ENCODE measurements around the gene SH3BP1. TPM values are rescaled to one million over a fixed set of nuclear protein-coding genes. Genes with fewer than 3 reads are reported as not detected.

Gene SH3BP1
- total RNA-seq, 1 experiment from 2014 or later = 12.9 TPM

DNA sequence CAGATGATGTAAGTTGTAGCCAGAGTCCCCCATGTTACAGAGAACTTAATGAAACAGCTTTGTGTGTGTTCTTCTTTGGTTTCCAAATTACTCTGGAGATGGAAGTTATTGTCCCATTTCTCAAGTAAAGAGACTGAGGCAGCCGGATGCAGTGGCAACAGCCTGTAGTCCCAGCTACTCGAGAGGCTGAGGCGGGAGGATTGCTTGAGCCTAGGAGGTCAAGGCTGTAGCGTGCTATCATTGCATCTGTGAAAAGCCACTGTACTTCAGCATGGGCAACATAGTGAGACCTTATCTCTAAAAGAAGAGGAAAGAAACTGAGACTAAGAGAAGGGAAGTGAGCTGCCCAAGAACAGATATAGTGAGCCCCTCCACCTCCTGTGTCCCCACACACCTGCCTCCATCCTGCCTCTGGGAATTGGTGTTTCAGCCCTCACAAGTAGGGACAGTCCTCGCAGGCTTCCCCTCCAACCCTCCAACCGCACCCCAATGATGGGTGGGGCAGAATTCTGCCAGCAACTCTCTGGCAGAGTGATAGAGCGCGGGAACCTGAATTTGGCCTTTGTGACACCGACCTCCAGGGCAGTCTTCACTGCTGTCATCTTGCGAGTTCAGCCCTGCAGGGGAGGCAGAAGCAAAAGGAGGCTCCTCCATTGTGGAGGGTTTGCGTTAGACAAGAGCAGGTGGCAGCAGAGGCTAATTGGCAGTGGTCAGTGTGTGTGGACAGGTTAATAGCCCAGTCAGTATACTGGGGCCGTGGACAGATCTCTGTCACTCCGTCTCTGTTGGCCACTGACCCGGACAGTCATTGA lies 20.6 kb downstream of the SH3BP1 start:
- Histone ChIP-seq H3K4me3 (ENCODE audit: low read depth, low read length, poor library complexity, severe bottlenecking) (peak overlapping the region; percentile 85), H3K36me3 (ENCODE audit: insufficient read depth, low read length, poor library complexity, severe bottlenecking) (peaks cover under 1% of the 10 kb centered on the region), H3K27me3 (replicated peaks; ENCODE audit: insufficient read depth, low read depth, low read length, poor library complexity) (no peaks in the 10 kb centered on the region), H3K4me1 (ENCODE audit: insufficient read depth, low read length, poor library complexity, severe bottlenecking) (peaks cover 21% of the 10 kb centered on the region), H3K9me3 (ENCODE audit: low read depth, low read length, poor library complexity, severe bottlenecking) (no peaks in the 10 kb centered on the region), H3K27ac (ENCODE audit: low read depth, low read length, poor library complexity, severe bottlenecking) (peak overlapping the region; percentile 51)
- no TSS peak for BruUV-seq (replicated peaks)
- no peak for DNase-seq (ENCODE audit: low spot score)
- no peak for TF ChIP-seq EZH2 (IDR thresholded peaks at IDR 0.05; ENCODE audit: borderline replicate concordance, low read depth, low read length, poor library complexity, severe bottlenecking)
- POLR2A ChIA-PET (ENCODE audit: low non-redundant PET) = no interaction called here
- intact Hi-C loops (cut with micrococcal nuclease; ENCODE audit: unreplicated experiment) = no loop called here
- CTCF ChIA-PET = interaction anchor here (1.2 kb wide), 1 partner anchor 21 kb away, joined by 6 read pairs; no protein-coding TSS in a partner anchor

DNA sequence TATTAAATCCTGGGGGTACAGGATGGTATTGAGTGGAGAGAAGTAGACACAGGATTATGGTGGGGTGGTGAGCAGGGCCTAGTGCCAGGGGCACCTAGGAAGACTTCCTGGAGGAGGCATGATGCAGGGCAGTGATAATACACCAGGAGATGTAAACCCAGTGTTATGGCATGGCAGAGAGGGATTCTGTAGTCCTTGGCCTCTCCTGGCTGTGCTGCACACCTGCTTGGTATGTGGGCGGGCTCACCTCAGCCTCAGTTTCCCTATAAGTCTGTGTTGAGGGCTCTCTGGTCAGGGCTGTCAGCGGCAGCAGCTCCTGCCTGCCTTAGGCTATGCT lies 21.2 kb downstream of the SH3BP1 start:
- no peak for DNase-seq (ENCODE audit: low spot score)
- Histone ChIP-seq H3K27ac (ENCODE audit: low read depth, low read length, poor library complexity, severe bottlenecking) (no peak overlapping the region), H3K4me1 (ENCODE audit: insufficient read depth, low read length, poor library complexity, severe bottlenecking) (peaks cover 21% of the 10 kb centered on the region), H3K27me3 (replicated peaks; ENCODE audit: insufficient read depth, low read depth, low read length, poor library complexity) (no peaks in the 10 kb centered on the region), H3K36me3 (ENCODE audit: insufficient read depth, low read length, poor library complexity, severe bottlenecking) (peaks cover 6% of the 10 kb centered on the region), H3K4me3 (ENCODE audit: low read depth, low read length, poor library complexity, severe bottlenecking) (peak overlapping the region; percentile 85), H3K9me3 (ENCODE audit: low read depth, low read length, poor library complexity, severe bottlenecking) (no peaks in the 10 kb centered on the region)
- TF ChIP-seq EZH2 (IDR thresholded peaks at IDR 0.05; ENCODE audit: borderline replicate concordance, low read depth, low read length, poor library complexity, severe bottlenecking) = no peak
- TF ChIP-seq, protein P1, sequence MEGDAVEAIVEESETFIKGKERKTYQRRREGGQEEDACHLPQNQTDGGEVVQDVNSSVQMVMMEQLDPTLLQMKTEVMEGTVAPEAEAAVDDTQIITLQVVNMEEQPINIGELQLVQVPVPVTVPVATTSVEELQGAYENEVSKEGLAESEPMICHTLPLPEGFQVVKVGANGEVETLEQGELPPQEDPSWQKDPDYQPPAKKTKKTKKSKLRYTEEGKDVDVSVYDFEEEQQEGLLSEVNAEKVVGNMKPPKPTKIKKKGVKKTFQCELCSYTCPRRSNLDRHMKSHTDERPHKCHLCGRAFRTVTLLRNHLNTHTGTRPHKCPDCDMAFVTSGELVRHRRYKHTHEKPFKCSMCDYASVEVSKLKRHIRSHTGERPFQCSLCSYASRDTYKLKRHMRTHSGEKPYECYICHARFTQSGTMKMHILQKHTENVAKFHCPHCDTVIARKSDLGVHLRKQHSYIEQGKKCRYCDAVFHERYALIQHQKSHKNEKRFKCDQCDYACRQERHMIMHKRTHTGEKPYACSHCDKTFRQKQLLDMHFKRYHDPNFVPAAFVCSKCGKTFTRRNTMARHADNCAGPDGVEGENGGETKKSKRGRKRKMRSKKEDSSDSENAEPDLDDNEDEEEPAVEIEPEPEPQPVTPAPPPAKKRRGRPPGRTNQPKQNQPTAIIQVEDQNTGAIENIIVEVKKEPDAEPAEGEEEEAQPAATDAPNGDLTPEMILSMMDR (conservative IDR thresholded peaks at IDR 0.05; ENCODE audit: low read depth, low read length) = no peak
- CTCF ChIA-PET = interaction anchor here (1.0 to 1.3 kb wide), 3 partner anchors 20 to 121 kb away, joined by 3 to 6 read pairs (median 4); no protein-coding TSS in a partner anchor
- intact Hi-C loops (cut with micrococcal nuclease; ENCODE audit: unreplicated experiment) = no loop called here
- POLR2A ChIA-PET (ENCODE audit: low non-redundant PET) = no interaction called here
- no TSS peak for BruUV-seq (replicated peaks)

DNA sequence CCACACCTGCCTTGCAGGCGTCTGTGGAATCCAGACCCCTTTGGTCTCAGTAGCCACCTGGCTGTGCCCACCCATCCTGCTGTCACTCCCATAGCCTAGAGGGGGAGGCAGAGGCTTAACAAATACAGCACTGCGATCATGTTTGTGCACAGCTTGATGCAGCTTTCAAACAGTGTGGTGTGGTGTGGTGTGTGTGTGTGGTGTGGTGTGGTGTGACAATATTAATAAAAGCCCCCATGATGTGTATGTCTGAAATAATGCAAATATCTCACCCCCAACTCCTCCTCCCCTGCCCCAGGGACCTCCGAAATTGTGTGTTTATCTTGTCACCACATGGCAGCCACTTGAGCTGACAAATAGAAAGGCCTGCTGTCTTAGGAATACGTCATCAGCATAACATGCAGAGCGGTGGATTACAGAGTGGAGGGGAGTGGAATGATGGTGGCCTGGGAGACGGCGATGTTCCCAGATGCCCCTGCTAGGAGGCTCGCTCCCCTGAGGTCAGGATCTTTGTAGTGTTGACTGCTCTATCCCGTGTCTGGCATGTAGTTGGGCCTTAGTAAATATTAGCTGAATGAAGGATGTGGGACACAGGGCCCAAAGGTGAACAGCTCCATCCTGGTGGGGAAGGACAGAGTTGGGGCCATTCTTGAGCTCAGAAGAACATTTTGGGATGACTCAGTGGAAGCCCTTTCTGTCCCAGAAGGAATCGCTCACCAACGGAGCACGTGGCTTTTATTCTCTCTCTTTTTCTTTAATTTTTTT lies 21.9 kb downstream of the SH3BP1 start:
- intact Hi-C loops (cut with micrococcal nuclease; ENCODE audit: unreplicated experiment) = no loop called here
- no peak overlapping the region for H3K4me3 ChIP-seq (ENCODE audit: low read depth, low read length, poor library complexity, severe bottlenecking)
- TF ChIP-seq, protein P1 (conservative IDR thresholded peaks at IDR 0.05; ENCODE audit: low read depth, low read length) = peak; percentile 63
- TF ChIP-seq EZH2 (IDR thresholded peaks at IDR 0.05; ENCODE audit: borderline replicate concordance, low read depth, low read length, poor library complexity, severe bottlenecking) = no peak
- H3K9me3 ChIP-seq (ENCODE audit: low read depth, low read length, poor library complexity, severe bottlenecking) = no peaks in the 10 kb centered on the region
- ChIA-PET POLR2A (ENCODE audit: low non-redundant PET) (interaction anchor here (0.6 kb wide), 1 partner anchor 15 kb away, joined by 4 read pairs; no protein-coding TSS in a partner anchor), CTCF (interaction anchor here (0.9 to 1.3 kb wide), 6 partner anchors 14 to 120 kb away, joined by 3 to 6 read pairs (median 4); partner anchors contain the start of gene LGALS1)
- H3K27me3 ChIP-seq (replicated peaks; ENCODE audit: insufficient read depth, low read depth, low read length, poor library complexity) = no peaks in the 10 kb centered on the region
- H3K27ac ChIP-seq (ENCODE audit: low read depth, low read length, poor library complexity, severe bottlenecking) = no peak overlapping the region
- H3K36me3 ChIP-seq (ENCODE audit: insufficient read depth, low read length, poor library complexity, severe bottlenecking) = peaks cover 12% of the 10 kb centered on the region
- H3K4me1 ChIP-seq (ENCODE audit: insufficient read depth, low read length, poor library complexity, severe bottlenecking) = peaks cover 21% of the 10 kb centered on the region
- peak; percentile 79 for DNase-seq (ENCODE audit: low spot score)
- BruUV-seq (replicated peaks) = no TSS peak
